ENCODE data around the gene APBB2.

APBB2 gene
- total RNA-seq = 0 to 0.09 reads per million in 2 donors

GRCh38 chr4:41214136-41214824 is at the start of gene APBB2:
APBB2 (minus strand) TSS chr4:41214542; CDS start chr4:41033254, 181,288 bp downstream.
- no peak for DNase-seq

- DNase-seq = no peak
Measured at GRCh38 chr4:41262198-41262597, 47.9 kb upstream of the APBB2 start.

GRCh38 chr4:41260116-41260733 is 45.9 kb upstream of the APBB2 start:
- DNase-seq = no peak

- no peak for DNase-seq
Measured at GRCh38 chr4:41258783-41259182, 44.4 kb upstream of the APBB2 start.

GRCh38 chr4:41257906-41258305 is 43.6 kb upstream of the APBB2 start:
- no peak for DNase-seq

GRCh38 chr4:41257257-41257901 is 43.0 kb upstream of the APBB2 start:
- no peak for DNase-seq

GRCh38 chr4:41256740-41257256 is 42.5 kb upstream of the APBB2 start, which contains the start of gene UCHL1:
UCHL1 (plus strand) TSS chr4:41256928; CDS start chr4:41256977, 49 bp downstream.
- no peak for DNase-seq

- no peak for DNase-seq
Measured at GRCh38 chr4:41256131-41256739, 41.9 kb upstream of the APBB2 start.

- DNase-seq = no peak
Measured at GRCh38 chr4:41245983-41246382, 31.6 kb upstream of the APBB2 start.

GRCh38 chr4:41241919-41242318 is 27.6 kb upstream of the APBB2 start:
- DNase-seq = no peak

- no peak for DNase-seq
Measured at GRCh38 chr4:41236508-41236907, 22.2 kb upstream of the APBB2 start.

- no peak for DNase-seq
Measured at GRCh38 chr4:41236032-41236431, 21.7 kb upstream of the APBB2 start.

- no peak for DNase-seq
Measured at GRCh38 chr4:41232856-41233255, 18.5 kb upstream of the APBB2 start.

- DNase-seq = no peak
Measured at GRCh38 chr4:41232406-41232805, 18.1 kb upstream of the APBB2 start.

- DNase-seq = no peak
Measured at GRCh38 chr4:41227902-41228301, 13.6 kb upstream of the APBB2 start.

GRCh38 chr4:41221850-41222645 is 7.7 kb upstream of the APBB2 start:
- DNase-seq = no peak

- DNase-seq = no peak
Measured at GRCh38 chr4:41219421-41219950, 5.1 kb upstream of the APBB2 start.

GRCh38 chr4:41218703-41219102 is 4.4 kb upstream of the APBB2 start:
- DNase-seq = no peak

GRCh38 chr4:41217374-41217773 is 3.0 kb upstream of the APBB2 start:
- DNase-seq = no peak

- DNase-seq = no peak
Measured at GRCh38 chr4:41217020-41217333, 2.6 kb upstream of the APBB2 start.

- DNase-seq = no peak
Measured at GRCh38 chr4:41216294-41217019, 2.1 kb upstream of the APBB2 start.

GRCh38 chr4:41215969-41216293 is 1.6 kb upstream of the APBB2 start:
- no peak for DNase-seq

Data from activated gamma-delta T cell (primary cell).